Naive B cell (primary cell): ENCODE measurements around the gene SMYD3. TPM values are rescaled to one million over a fixed set of nuclear protein-coding genes. Genes with fewer than 3 reads are reported as not detected.

Experiments used
- ATAC-seq, 2 donors: fragments of 150-1000 bp; cut with Tn5 transposase; 2 replicates each; pipeline ENCODE4 v1.10.0; 2021; ENCODE audit warnings: low read depth in 2 of 2, mild to moderate bottlenecking in 2 of 2, moderate library complexity in 2 of 2
- DNase-seq: peaks from one replicate; pipeline ENCODE4 v3.0.0; 2022
- H3K27ac Mint-ChIP-seq, 6 donors: one replicate each; pipeline ENCODE4 v1.8.0; 2020 to 2022; ENCODE audit warnings: mild to moderate bottlenecking in 6 of 6, mixed read lengths in 6 of 6, moderate library complexity in 5 of 6, inconsistent platforms in 2 of 6
- H3K27me3 Mint-ChIP-seq, 3 donors: one replicate each; pipeline ENCODE4 v1.8.0; 2021 to 2022; ENCODE audit warnings: mixed read lengths in 3 of 3, mild to moderate bottlenecking in 1 of 3
- H3K36me3 Mint-ChIP-seq, 2 donors: one replicate each; pipeline ENCODE4 v1.8.0; 2020 to 2022; ENCODE audit warnings: mixed read lengths in 2 of 2, inconsistent platforms in 1 of 2, mild to moderate bottlenecking in 1 of 2
- H3K4me1 Mint-ChIP-seq, 3 donors: one replicate each; pipeline ENCODE4 v1.8.0; 2020 to 2022; ENCODE audit warnings: mixed read lengths in 3 of 3, inconsistent platforms in 1 of 3, mild to moderate bottlenecking in 1 of 3, moderate library complexity in 1 of 3
- H3K4me3 Mint-ChIP-seq, 8 donors: one replicate each; pipeline ENCODE4 v1.8.0; 2020 to 2022; ENCODE audit warnings: mild to moderate bottlenecking in 8 of 8, mixed read lengths in 8 of 8, moderate library complexity in 8 of 8, inconsistent platforms in 2 of 8
- H3K9me3 Mint-ChIP-seq, 7 donors: one replicate each; pipeline ENCODE4 v1.8.0; 2020 to 2022; ENCODE audit warnings: mixed read lengths in 7 of 7, mild to moderate bottlenecking in 5 of 7, inconsistent platforms in 2 of 7, moderate library complexity in 1 of 7
- polyA plus RNA-seq, 6 donors: library from polyadenylated mRNA; unstranded; fragments of 300-500 nt; fragmentation: Illumina TruSeq; gene quantifications; one replicate each; pipeline ENCODE4 v1.2.3, GENCODE V29; 2021; ENCODE audit warnings: low read depth in 6 of 6

Gene SMYD3
- polyA plus RNA-seq, 6 donors from 2014 or later = 15.8 to 27.3 (median 19.5) TPM

DNA sequence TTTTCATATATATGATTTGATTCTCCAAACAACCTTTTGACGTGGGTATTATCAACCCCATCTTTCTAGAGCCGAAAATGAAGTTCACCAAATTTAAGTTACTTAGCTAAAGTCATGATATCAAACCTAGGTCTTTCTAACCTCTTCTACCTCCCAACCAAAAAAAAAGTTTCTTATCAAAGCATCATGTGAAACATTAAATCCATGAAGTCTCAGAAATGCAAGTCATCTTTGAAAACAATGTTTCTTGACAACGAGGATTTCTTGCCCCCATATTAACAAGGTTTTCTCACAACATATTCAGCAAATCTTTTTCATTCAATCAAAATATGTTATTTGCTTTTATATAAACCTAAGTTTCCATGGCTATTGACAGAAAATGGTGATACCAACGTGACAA, 306.3 kb downstream of the SMYD3 start:
- no peak for ATAC-seq
- no peak overlapping the region for H3K27ac Mint-ChIP-seq
- DNase-seq = no peak
- H3K4me3 Mint-ChIP-seq = no peak overlapping the region
- no peaks in the 10 kb centered on the region for H3K27me3 Mint-ChIP-seq
- H3K9me3 Mint-ChIP-seq = no peaks in the 10 kb centered on the region
- no peaks in the 10 kb centered on the region for H3K4me1 Mint-ChIP-seq
- peaks cover 9 to 16% of the 10 kb centered on the region in 2 donors for H3K36me3 Mint-ChIP-seq

DNA sequence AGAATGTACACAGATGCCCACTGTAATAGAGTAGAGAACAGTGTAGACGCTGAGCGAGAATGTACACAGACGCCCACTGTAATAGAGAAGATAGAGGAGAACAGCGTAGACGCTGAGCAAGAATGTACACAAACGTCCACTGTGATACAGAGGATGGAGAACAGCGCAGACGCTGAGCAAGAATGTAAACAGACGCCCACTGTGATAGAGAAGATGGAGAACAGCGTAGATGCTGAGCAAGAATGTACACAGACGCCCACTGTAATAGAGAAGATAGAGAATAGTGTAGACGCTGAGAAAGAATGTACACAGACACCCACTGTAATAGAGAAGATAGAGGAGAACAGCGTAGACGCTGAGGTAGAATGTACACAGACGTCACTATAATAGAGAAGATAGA, 306.9 kb downstream of the SMYD3 start:
- DNase-seq (no peak), ATAC-seq (no peak)
- Mint-ChIP-seq H3K4me3 (no peak overlapping the region), H3K9me3 (no peaks in the 10 kb centered on the region), H3K27me3 (no peaks in the 10 kb centered on the region), H3K36me3 (peaks cover 9 to 16% of the 10 kb centered on the region in 2 donors), H3K27ac (no peak overlapping the region), H3K4me1 (no peaks in the 10 kb centered on the region)

DNA sequence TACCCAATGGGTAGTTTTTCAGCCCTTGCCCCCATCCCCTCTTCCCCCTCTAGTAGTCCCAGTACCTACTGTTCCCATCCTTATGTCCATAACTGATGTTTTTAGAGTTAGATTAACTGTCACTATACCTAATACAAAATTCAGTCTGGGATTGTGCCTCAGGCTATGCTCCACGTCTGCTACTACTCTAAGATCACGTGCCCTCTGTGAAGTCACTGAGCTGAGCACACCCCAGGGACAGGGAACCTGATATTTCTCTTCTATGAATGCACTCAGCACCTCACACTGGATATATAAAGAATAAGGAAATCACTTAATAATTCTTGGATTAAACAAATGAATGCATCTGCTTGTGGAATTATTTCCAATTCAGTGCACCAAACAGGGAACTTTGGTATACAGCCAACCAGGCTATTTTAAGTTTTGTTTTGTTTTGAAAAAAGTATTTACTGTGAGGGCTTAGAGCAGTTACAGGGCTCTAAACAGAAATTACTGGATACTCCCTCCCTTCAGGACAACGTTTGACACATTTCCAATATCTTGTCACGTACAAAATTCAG, 307.9 kb downstream of the SMYD3 start:
- H3K27ac Mint-ChIP-seq = peak overlapping the region in 1 of 6 donors; percentile 37
- H3K27me3 Mint-ChIP-seq = no peaks in the 10 kb centered on the region
- peaks cover 9 to 11% of the 10 kb centered on the region in 2 donors for H3K36me3 Mint-ChIP-seq
- H3K4me3 Mint-ChIP-seq = no peak overlapping the region
- ATAC-seq = no peak
- no peak for DNase-seq
- no peaks in the 10 kb centered on the region for H3K9me3 Mint-ChIP-seq
- no peaks in the 10 kb centered on the region for H3K4me1 Mint-ChIP-seq

DNA sequence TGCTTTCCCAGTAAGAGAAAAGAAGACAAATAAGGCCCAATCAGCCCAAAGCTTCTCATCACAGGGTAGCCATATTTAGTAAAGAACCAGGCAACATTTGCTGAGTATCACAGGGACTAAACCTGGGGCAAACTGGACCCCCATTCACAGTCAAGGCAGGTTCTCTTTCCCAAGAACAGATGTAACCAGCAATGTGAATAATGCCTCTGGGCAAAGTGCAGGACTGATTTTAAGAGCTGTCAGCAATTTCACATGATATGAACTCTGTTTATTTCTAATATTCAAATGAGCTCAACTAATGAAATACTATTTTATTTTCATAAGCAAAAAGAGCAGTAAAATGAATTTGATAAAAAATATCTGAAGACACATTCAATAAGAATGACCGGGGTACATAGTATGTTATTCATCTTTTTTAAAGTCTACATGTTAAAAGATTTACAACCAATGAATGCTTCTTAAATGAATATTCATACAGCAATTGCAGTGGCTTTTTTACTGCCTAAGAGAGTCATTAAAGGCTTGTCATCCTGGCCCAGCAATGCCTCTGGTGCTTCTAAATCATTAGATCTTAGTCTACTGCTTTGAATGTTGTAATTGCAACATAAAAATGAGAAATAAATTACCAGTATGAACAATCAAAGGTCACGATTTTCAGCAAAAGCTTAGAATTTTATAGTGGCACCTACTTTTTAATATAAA, 308.8 kb downstream of the SMYD3 start:
- no peak for ATAC-seq
- Mint-ChIP-seq H3K4me3 (no peak overlapping the region), H3K27ac (no peak overlapping the region), H3K27me3 (no peaks in the 10 kb centered on the region), H3K4me1 (no peaks in the 10 kb centered on the region), H3K9me3 (peaks cover 0 to 3% (median 0%) of the 10 kb centered on the region in 7 donors), H3K36me3 (peaks cover 2 to 9% of the 10 kb centered on the region in 2 donors)
- DNase-seq = no peak

DNA sequence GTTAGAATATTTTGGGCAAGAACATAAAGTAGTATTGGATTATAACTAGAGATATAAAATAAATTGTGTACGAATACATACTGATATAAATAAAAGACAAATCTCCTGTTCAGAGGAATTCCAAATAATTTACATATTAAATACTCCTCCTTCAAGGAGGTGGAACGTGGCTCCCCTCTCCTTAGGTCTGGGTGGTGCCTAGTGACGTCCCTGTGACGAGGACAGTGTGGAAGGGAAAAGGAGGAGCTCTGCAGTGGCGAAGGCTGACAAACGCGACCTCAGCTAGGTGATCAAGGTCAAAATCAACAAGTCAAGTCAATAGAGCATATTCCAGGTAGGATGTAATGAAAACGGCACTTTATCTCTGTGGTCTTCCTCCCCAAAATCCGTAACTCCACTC, 310.0 kb downstream of the SMYD3 start:
- no peak overlapping the region for H3K4me3 Mint-ChIP-seq
- H3K9me3 Mint-ChIP-seq = peaks cover 0 to 3% (median 0%) of the 10 kb centered on the region in 7 donors
- H3K27me3 Mint-ChIP-seq = no peaks in the 10 kb centered on the region
- DNase-seq (no peak), ATAC-seq (no peak)
- peak overlapping the region in 1 of 6 donors; percentile 34 for H3K27ac Mint-ChIP-seq
- peaks cover 0 to 8% of the 10 kb centered on the region in 2 donors for H3K36me3 Mint-ChIP-seq
- H3K4me1 Mint-ChIP-seq = no peaks in the 10 kb centered on the region

DNA sequence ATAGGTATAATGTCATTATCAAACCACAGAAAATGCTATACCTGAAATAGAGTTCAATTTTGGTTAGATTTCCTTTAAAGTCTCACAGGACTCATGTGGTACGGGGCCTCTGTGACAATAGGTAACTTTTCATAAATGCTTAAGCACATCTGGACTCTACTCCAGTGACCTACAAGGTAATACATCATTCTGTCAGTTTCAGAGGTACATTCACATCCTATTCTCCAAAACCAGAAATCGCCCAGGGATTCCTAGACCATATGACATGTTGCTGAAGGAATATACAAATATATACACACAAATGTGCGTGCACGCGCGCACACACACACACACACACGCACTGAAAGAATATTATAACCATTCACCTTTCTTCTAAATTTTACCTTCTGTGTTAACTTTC, 311.8 kb downstream of the SMYD3 start:
- no peak overlapping the region for H3K4me3 Mint-ChIP-seq
- H3K27me3 Mint-ChIP-seq = no peaks in the 10 kb centered on the region
- no peaks in the 10 kb centered on the region for H3K4me1 Mint-ChIP-seq
- H3K27ac Mint-ChIP-seq = no peak overlapping the region
- ATAC-seq (no peak), DNase-seq (no peak)
- H3K36me3 Mint-ChIP-seq = peaks cover 8 to 12% of the 10 kb centered on the region in 2 donors
- H3K9me3 Mint-ChIP-seq = peaks cover 0 to 3% (median 0%) of the 10 kb centered on the region in 7 donors

DNA sequence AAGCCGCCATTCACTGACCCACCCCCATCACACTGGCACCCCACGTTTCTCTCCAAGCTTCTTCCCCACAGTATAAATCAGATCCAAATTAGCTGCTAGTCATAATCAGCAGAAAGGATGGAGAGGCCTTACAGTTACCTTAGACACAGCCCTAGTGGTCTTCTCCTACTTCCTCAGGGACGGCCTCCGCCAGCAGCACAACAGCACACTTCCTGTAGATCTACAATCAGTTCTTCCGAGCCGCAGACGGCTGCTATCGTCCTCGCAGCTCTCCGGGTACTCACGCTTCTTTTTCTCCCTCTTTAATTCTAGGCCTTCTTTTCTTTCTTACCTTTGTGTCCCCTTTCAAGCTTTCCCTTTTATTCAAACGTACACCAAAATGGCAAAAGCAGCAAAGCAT, 313.5 kb downstream of the SMYD3 start:
- Mint-ChIP-seq H3K4me1 (no peaks in the 10 kb centered on the region), H3K4me3 (no peak overlapping the region), H3K27ac (peak overlapping the region in 1 of 6 donors; percentile 38), H3K9me3 (peaks cover 0 to 3% (median 0%) of the 10 kb centered on the region in 7 donors), H3K27me3 (no peaks in the 10 kb centered on the region), H3K36me3 (peaks cover 8 to 12% of the 10 kb centered on the region in 2 donors)
- DNase-seq = no peak
- ATAC-seq = no peak

DNA sequence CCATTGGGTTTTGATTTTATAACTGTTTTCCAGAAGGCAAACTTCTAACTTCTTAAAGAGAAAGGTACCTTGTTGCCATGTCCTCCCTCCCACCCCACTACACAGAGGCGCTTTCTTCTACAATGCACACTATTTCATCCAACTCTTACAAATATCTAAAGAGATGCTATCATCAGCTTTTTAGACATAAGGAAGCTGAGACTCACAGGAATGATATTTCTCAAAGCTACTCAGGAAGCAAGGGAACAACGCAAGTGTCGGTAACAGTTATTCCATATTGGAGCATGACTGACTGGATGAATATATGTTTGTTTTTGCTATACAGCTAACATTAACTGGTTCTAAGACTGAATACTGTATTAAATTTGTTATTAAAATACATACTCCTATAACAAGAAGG, 318.0 kb downstream of the SMYD3 start:
- peaks cover 12 to 16% of the 10 kb centered on the region in 2 donors for H3K36me3 Mint-ChIP-seq
- no peaks in the 10 kb centered on the region for H3K27me3 Mint-ChIP-seq
- ATAC-seq (no peak), DNase-seq (no peak)
- peaks cover 0 to 3% (median 0%) of the 10 kb centered on the region in 7 donors for H3K9me3 Mint-ChIP-seq
- H3K27ac Mint-ChIP-seq = no peak overlapping the region
- no peak overlapping the region for H3K4me3 Mint-ChIP-seq
- H3K4me1 Mint-ChIP-seq = no peaks in the 10 kb centered on the region

DNA sequence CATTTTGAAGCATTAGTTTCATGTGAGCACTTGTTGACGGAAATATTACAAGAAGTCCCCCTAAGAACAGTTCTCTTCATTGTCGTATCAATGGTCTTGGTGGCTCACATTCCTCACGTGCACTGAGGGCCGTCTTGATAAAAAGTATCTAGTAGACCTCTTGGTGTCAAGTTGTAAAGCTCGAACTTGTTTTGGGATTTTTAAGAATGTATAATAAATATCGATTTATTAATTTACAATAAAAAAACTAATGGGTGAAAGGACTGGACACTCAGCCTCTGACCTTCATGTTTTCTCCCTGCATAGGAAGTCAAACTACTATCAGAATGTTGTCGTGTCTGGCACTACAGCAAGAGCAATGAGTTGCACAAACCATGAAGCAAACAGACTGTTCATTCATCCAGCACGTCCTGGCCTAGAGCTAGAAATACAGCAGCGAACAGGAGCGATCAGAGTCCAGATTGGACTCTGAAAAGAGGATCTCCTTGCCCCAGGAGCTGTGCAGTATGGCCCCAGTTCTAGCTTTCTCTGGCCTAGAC, 319.2 kb downstream of the SMYD3 start:
- no peaks in the 10 kb centered on the region for H3K9me3 Mint-ChIP-seq
- DNase-seq (no peak), ATAC-seq (no peak)
- no peak overlapping the region for H3K4me3 Mint-ChIP-seq
- peaks cover 8 to 12% of the 10 kb centered on the region in 2 donors for H3K36me3 Mint-ChIP-seq
- no peak overlapping the region for H3K27ac Mint-ChIP-seq
- no peaks in the 10 kb centered on the region for H3K27me3 Mint-ChIP-seq
- peaks cover 0 to 3% (median 0%) of the 10 kb centered on the region in 3 donors for H3K4me1 Mint-ChIP-seq

DNA sequence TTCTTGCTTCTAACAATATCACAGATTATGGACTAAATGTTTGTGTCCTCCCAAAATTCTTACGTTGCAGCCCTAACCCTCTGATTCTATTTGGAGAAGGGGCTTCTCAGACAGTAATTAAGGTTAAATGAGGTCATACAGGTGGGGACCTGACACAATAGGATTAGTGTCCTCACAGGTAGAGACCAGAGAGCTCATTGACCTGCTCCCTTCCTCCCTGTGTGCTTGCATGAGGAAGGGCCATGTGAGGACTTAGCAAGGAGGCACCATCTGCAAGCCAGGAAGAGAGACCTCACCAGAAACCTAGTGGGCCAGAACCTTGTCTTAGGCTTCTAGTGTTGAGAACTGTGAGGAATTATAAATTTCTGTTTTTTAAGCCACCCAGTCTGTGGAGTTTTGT, 322.6 kb downstream of the SMYD3 start:
- H3K27ac Mint-ChIP-seq = no peak overlapping the region
- H3K9me3 Mint-ChIP-seq = no peaks in the 10 kb centered on the region
- peaks cover 4 to 8% of the 10 kb centered on the region in 2 donors for H3K36me3 Mint-ChIP-seq
- peaks cover 6 to 13% (median 8%) of the 10 kb centered on the region in 3 donors for H3K4me1 Mint-ChIP-seq
- no peak overlapping the region for H3K4me3 Mint-ChIP-seq
- no peak for DNase-seq
- ATAC-seq = no peak
- no peaks in the 10 kb centered on the region for H3K27me3 Mint-ChIP-seq

DNA sequence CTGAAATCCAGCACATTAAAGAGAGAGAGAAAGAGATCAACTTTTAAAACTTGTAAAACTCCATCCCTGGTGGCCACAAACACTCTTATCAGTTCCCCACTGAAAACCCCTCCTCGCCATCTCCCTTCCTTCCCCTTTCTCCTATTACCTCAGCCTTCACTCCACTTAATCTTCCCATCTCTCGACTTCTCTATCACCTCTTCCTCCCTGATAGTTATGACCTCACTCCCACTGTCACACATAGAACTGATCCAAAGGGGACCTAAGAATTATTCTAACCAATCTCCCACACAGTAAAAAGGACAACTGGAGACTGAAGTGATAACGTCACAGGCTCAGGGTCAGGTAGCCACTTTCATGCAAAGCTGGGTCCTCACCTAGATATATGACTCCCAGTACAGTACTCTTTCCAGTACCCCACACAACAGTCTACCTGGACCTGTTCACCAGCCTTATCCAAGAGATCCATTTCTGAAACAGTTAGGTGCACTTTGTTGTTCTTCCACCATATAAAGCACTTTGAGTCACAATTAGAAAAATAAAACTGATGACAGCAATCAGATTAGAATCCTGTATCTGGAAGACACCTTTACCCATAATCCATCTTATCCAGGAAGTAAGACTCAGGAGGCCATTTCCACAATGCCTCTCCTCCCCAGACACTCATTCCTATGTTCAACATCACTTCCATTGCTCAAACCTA, 324.8 kb downstream of the SMYD3 start:
- Mint-ChIP-seq H3K4me3 (no peak overlapping the region), H3K27ac (peak overlapping the region in 1 of 6 donors; percentile 11), H3K27me3 (no peaks in the 10 kb centered on the region), H3K9me3 (no peaks in the 10 kb centered on the region), H3K36me3 (peaks cover 7 to 8% of the 10 kb centered on the region in 2 donors), H3K4me1 (peaks cover 6 to 13% (median 8%) of the 10 kb centered on the region in 3 donors)
- ATAC-seq (no peak), DNase-seq (no peak)

DNA sequence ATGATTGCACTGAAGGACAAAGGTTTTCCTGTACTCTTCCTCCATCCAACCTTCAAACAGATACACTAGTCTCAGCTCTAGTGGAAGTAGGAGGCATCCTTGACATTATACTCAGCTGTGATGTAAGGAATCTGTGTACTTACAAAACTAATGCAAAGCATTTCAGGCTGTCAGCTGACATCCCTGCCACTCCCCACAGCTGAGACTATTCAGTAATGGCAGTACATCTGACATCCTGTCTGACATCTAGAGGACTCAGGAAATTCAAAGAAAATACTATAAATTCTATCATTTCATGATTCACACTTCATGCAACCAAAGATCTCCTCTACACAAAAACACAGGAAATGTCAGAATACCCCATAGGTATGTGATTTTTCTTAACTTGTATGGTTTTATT, 325.8 kb downstream of the SMYD3 start:
- no peak for DNase-seq
- no peaks in the 10 kb centered on the region for H3K9me3 Mint-ChIP-seq
- H3K36me3 Mint-ChIP-seq = peaks cover 0 to 7% of the 10 kb centered on the region in 2 donors

DNA sequence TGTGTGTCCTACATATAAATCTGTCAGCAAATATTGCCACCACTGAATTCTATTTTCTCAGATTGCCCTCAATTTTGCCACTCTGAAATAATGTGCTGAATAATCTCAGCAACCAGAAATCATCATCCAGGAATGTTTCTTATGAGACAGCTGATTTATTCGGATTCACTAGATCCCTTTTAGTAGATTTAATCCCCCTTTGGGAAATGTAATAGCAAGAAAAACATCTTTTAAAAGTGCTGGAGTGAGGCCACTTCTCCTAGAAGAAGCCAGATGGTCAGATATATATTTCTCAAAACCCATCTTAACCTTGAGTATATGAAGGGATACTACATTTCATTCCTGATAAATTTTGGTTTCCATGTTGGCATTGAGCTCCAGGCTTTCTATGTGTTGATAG, 327.7 kb downstream of the SMYD3 start:
- Mint-ChIP-seq H3K27ac (no peak overlapping the region), H3K36me3 (peaks cover 0 to 7% of the 10 kb centered on the region in 2 donors), H3K4me1 (peaks cover 6 to 13% (median 8%) of the 10 kb centered on the region in 3 donors), H3K4me3 (no peak overlapping the region), H3K27me3 (no peaks in the 10 kb centered on the region), H3K9me3 (no peaks in the 10 kb centered on the region)
- DNase-seq (no peak), ATAC-seq (no peak)

More for the DNA sequence above, 325.8 kb downstream of the SMYD3 start:
- H3K4me3 Mint-ChIP-seq = no peak overlapping the region
- no peak overlapping the region for H3K27ac Mint-ChIP-seq
- no peaks in the 10 kb centered on the region for H3K27me3 Mint-ChIP-seq
- H3K4me1 Mint-ChIP-seq = peaks cover 6 to 13% (median 8%) of the 10 kb centered on the region in 3 donors
- ATAC-seq = no peak
